Cardiac fibroblast (primary cell): Measurements from ENCODE around the gene ERC2.

Source experiments
- DNase-seq, 2 donors: peaks; one replicate each; pipeline versions ENCODE4 v3.0.0 to v3.0.0-alpha.2; 2010; ENCODE audit warnings: low read depth in 2 of 2
- H3K4me3 ChIP-seq, 2 donors: replicated peaks in 1 of 2; 1 replicate in 1 of 2; 2 replicates in 1 of 2; pipeline ENCODE4 v1.5.1; 2011; ENCODE audit warnings: low read depth in 2 of 2, low read length in 2 of 2, mild to moderate bottlenecking in 2 of 2, moderate library complexity in 1 of 2
- CTCF ChIP-seq: IDR thresholded peaks from one replicate; pipeline ENCODE4 v1.5.1; 2011; ENCODE audit warnings: low read depth, mild to moderate bottlenecking, low read length, inconsistent platforms

Gene ERC2

GRCh38 chr3:55534876-55535275 lies 933.4 kb downstream of the ERC2 start:
- DNase-seq = no peak
- TF ChIP-seq CTCF = no peak
- no peak overlapping the region for H3K4me3 ChIP-seq

- DNase-seq = no peak
- H3K4me3 ChIP-seq = no peak overlapping the region
- no peak for TF ChIP-seq CTCF
Measured at GRCh38 chr3:55532806-55533205, 935.5 kb downstream of the ERC2 start.

- no peak for TF ChIP-seq CTCF
- no peak overlapping the region for H3K4me3 ChIP-seq
- DNase-seq = no peak
Measured at GRCh38 chr3:55531321-55531720, 936.9 kb downstream of the ERC2 start.

GRCh38 chr3:55527361-55527760 lies 940.9 kb downstream of the ERC2 start:
- no peak for DNase-seq
- H3K4me3 ChIP-seq = no peak overlapping the region
- TF ChIP-seq CTCF = no peak

- no peak for TF ChIP-seq CTCF
- no peak for DNase-seq
- no peak overlapping the region for H3K4me3 ChIP-seq
Measured at GRCh38 chr3:55526332-55527030, 941.8 kb downstream of the ERC2 start.

GRCh38 chr3:55525436-55525835 lies 942.8 kb downstream of the ERC2 start:
- TF ChIP-seq CTCF = no peak
- H3K4me3 ChIP-seq = no peak overlapping the region
- DNase-seq = no peak
